ENCODE data around the gene RTRAF. TPM values are rescaled to one million over a fixed set of nuclear protein-coding genes. Genes with fewer than 3 reads are reported as not detected.

RTRAF gene
- 240 to 295 TPM (median 249 TPM) in 5 replicates for total RNA-seq (2022; extraction: Qiagen RNA extraction; ENCODE audit: low read depth)

GRCh38 chr14:51989293-51990234 lies at the start of gene RTRAF:
TSS of gene RTRAF (plus strand) at chr14:51989546. CDS start at chr14:51989640, 94 bp downstream.

Other genes with a start within 250 kb of the RTRAF start
- gene GNG2, start 128.9 kb upstream of the RTRAF start, total RNA-seq (2022; extraction: Qiagen RNA extraction; ENCODE audit: low read depth), result 1.8 to 3.7 TPM (median 3.2 TPM) in 5 replicates
- 15.9 to 25.1 TPM (median 19.2 TPM) in 5 replicates for gene NID2, start 79.5 kb downstream of the RTRAF start, total RNA-seq (2022; extraction: Qiagen RNA extraction; ENCODE audit: low read depth)

Measured in A549 treated with RU486 at 1 μM for 4 hours (cell line).